HG03139 (cell line): Measurements from ENCODE around the gene PTPRR.

ENCODE experiments used
- ATAC-seq: cut with Tn5 transposase; IDR thresholded peaks from one replicate; pipeline ENCODE4 v1.9.1; 2021; ENCODE audit not compliant: unreplicated experiment

Gene PTPRR

DNA sequence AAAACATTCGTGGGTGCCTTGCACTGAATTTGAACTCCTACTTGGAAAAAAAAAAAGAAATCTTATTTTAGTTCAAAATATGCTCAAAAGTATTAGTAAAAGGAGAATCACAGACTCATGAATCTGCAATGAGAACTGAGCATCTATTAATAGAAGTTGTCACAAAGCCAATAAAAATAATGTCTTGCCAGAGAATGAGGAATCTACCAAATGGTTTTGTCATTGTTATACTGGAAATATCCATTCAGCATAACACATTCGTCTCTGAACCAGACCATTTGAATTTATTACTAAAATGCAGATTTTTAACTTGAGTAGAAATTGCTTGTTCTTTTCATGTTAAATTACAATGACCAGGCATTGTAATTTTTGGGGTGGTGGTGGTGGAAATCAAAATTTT is 271.7 kb downstream of the PTPRR start:
- no peak for ATAC-seq

DNA sequence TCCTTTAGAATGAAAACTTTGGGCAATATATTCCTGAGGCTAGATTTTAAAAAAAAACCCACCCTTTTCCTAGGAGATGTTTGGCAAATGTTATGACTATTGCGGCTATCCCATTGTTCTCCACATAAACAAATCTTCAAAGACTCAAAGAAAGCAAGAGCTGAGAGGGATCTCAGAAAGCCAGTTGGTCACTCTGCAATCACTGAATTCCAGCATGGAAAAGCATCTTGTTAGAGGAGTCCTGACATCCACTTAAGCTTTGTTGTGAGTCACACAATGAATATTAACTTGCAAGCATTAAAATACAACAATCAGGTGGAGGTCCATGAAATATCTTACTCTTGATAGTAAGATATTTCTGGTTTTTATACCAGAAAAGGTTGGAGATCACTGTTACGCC is 272.3 kb downstream of the PTPRR start:
- ATAC-seq, result no peak

DNA sequence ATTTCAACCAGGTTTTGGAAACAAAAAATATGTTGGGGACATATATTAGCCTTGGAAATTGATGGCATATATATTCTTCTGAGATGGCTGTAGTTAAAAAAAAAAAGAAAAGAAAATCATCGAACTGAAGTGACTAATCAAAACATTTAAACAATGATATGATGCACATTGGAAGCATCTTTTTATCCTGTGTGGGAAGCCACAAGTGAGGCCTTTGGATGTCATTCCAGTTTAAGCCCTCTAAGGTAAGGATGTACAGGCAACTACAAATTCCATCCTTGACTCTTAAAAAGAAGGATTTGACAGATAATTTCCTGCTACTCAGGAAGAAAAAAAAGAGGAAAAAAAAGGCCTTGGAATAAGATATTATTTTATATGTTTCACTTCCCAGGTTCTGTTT is 273.7 kb downstream of the PTPRR start:
- ATAC-seq, result no peak

DNA sequence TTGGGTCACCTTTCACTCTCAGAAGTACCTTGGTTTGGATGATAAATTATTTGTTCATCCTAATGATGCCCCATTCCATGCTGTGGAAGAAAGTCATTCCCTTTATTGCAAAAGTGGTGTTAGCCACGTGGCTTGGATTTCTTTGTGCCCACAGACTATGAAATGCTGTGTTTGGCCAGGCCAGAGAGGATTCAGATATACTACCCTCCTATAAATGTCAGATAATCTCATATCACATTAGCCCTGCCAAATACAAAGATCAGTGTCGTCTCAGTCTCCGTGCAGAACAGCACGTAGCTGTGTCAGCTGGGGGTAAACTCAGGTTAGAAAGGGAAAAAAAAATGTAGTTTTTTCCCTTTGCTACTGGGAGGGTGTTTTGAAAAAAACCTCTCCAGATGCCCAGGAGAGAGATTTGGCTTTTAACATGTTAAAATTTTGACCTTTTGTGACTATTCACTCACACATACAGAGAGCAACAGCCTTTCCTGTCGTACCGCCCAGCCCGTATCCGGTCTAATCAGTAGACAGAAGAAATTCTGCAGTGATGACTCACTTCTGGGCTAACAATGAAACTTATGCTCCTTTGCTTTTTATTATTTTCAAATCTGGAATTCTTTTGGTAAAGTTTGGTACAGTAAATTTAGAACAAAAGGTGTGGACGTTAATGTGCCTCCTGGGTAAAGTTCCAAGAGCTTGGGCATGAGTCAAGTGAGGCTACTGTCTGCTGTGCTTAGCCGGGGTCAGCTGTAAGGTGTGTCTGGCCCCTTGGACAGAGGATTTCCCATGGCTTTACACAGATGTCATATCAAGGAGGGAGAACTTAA is 274.8 kb downstream of the PTPRR start:
- peak; percentile 64 for ATAC-seq

DNA sequence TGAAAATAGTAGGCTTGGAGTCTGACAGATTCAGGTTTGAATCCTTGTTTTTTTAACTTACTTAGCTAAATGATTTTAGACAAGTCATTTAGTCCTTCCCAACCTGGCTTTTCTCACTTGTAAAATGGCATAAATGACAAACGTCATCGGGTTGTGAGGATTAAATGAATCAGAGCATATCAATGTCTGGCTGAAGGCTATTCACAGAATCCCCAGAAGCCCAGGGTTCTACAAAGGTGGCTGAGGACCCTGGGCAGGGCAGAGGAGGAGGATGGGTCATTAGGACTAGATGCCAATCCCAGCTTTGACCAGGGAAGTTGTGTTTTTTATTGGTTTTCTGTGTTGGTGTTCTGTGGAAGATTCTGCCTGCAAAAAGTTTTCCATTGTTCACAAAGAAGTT is 275.7 kb downstream of the PTPRR start:
- no peak for ATAC-seq

DNA sequence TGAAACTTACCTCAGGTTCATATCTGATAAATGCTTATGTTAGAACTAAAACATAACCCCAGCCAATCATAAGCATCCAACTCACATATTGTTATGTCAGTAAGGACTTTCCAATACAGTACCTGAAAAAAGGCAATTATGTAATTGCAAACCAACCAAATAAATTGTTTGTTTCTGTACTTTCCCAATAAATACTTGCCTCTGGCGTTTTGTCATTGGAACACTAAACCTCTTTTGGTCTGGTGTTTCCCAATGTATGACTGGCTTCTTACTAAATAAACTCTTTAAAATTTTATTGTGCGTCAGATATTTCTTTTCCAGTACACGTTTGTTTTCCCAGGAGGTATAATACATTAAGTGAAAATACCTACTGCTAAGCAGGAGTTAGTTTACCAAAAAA is 276.6 kb downstream of the PTPRR start:
- ATAC-seq, result no peak

DNA sequence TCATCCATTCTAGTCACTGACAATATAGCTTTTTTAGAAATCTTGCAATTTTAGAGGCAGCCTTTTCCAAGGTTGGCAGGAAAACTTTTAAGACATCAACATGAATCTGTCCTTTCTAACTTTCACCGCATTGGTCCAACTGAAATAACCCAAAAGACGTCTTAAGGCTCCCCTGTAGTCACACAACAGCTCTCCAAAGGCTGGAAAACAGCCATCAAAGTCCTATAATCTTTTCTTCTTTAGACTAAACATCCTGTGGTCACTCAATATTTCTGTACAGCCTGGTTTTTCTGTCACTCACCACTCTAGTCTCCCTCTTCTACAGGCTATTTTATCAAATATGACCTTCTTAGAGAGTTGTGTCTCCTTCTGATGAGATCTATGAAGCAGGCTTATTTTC is 278.8 kb downstream of the PTPRR start:
- no peak for ATAC-seq

DNA sequence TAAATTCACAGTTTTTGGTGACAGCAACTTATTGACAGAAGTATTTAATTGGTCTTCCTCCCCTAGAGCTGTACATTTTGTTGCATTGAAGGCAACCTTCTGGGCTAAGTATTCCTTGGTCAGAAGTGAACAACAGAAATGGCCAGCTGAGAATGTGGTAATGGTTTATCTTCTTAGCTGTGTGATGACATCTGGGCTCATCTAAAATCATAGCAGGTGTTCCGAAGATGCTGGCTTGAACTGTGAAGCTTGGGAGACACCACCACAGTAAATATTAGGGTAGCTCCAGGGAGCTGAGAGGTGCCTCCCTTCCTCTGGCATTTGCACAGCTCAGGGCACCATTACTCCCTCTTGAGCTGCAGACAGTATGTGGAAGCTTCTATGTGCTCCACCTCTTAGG is 279.6 kb downstream of the PTPRR start:
- no peak for ATAC-seq

DNA sequence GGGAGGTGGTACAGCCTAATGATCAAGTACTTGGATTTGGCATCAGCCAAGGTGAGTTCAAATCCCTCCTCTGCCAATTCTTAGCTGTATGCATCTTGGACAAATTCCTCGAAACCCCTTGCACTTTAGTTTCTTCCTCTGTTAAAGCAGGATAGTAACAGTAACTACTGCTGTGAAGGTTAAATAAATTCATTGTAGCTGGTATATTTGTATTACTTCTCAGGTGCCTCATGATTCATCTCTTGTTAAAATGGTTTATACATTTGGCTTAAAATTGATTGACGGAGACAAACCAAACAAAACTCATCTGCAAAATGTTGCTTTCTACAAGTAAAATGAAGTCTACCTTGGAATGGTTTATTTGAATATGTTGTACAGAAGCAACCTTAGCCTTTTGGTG is 281.0 kb downstream of the PTPRR start:
- no peak for ATAC-seq

DNA sequence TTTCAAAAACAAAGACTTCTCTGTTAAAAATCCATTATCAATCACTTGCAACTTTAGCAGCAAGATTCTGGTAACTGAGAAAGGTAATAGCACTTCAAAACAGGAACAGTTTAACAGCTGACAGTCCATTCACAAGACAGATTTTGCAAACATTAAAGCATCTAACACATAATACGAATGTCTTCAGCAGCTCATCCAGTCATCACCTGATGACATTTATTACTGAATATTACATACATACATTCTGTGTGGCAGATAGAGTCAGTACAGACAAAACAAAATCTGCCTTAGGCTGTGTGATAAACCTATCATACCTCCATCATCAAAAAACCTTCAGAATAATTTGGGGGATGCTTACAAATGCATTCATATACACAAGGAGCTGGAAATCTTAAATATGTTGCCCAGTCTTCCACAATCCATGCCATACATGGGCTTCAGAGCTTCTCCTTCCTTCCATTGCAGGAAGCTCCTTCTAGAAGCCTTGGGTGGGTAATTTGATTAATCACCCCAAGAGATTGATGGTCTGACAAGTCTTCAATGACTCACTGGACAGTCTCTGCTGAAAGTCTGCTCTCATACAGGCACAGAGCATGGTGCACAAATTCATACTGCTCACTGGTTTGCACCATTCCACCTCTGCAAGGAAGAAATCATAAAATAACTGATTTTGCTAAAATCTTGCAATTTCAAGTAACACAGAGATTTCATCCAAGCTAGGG is 281.7 kb downstream of the PTPRR start:
- no peak for ATAC-seq

DNA sequence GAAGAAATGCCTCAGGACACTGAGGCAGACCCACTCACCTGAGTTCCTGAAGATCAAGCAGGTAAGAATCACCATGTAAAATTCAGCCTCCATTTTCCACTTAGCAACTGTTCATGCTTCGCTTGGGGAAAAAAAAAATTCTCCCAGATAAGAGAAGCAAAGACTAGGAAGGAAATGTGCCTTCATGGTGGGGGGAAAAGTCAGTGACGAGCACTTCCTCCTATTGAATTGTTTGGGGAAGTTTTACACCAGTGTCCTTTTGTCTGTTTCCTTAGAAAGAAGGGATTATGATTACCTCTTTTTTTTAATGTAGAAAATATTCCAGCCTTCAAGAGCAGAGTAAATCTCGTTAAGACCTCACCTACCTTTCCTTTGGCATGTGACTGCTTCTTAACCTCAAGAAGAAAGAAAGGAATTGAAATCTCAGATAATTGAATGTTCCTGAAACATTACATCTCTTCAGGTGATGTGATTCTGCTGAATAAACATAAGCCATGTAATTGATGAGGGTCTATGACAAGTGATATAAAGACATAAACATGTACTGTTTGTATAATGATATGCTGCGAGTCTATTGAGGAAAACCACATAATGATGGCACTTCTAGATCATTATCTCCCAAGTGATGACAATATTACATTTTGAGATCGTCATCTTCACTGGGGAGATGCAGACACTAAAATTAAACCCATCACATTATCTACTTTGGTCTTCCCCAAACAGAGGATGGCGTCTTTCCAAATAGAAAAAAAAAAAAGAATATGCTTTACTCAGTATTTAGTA is 283.0 kb downstream of the PTPRR start, which contains the start of gene PTPRB:
Gene PTPRB, minus strand, starts transcription at position 127 of the 783 bp plus-strand sequence. Its CDS starts 34 bp downstream, at position 93.
- ATAC-seq, result no peak

DNA sequence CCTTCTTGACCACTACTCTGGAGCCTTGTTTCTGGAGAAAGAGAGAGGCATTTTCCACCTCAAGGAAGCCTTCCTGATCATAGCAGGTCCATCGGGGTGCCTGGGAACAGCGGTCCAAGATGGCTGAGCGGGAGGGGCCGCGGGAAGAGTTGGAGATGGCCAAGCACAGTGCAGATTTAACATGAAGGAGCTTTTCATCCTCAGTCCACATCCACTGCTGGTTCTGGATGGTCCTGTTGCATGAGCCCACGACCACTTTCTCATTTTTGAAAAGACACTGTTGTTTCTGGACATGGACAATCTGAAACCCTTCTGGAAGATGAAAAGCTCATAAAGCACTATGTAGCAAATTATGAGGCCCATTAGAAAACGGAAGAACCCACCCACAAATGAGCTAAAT is 284.8 kb downstream of the PTPRR start:
- ATAC-seq, result no peak

DNA sequence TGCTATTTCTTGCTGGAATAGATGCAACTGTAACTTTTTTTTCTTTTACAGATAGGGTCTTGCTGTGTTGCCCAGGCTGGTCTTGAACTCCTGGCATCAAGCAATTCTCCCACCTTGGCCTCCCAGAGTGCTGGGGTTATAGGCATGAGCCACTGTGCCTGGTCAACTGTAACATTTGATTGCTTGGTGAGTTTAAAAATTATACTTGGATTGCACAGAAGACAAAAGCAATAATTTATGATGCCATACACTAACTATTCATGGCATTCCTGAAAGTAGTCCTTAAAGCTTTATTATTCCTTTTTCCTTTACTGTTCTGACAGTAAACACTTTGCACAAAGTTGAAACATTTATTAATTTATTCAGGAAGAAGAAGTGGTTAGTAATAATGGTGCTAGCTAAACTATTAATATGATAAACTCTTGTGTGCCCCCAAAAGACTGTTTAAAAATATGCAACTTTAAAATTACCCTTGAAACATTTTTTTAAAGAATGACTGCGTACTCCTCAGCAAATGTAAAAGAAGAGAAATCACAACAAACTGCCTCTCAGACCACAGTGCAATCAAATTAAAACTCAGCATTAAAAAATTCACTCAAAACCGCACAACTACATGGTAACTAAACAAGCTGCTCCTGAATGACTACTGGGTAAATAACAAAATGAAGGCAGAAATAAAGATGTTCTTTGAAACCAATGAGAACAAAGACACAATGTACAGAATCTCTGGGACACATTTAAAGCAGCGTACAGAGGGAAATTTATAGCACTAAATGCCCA is 291.6 kb downstream of the PTPRR start:
- ATAC-seq, result no peak

DNA sequence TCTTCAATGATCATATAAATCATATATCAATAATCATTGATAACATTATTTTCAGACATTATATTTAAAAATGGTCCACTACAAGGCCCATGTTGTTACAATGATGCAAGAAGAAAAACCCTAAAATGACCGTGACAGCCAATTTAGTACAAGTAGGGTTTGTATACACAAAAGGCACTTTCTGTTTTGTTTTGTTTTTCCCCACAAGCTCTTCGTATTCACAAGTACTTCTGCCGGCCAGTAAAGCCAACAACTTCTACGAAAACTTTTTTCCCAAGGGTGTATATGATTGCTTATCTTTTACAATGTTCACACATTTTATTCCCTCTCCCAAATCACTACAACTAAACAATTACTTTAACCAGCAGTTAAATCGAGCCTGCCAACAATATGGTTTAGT is 292.9 kb downstream of the PTPRR start:
- ATAC-seq, result no peak

DNA sequence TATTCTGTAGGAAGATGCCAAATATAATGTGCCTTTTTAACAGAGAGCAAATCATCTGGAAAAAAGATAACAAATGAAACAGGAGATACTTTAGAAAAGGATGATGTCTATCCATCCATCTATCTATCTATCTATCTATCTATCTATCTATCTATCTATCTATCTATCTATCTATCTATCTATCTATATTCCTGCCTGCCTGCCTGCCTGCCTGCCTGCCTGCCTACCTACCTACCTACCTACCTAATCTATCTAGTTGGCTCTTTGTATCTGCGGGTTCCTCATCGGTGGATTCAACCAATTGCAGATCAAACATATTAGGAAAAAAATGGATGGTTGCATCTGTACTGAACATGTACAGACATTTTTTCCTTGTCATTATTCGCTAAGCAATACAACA is 294.4 kb downstream of the PTPRR start:
- ATAC-seq, result no peak

DNA sequence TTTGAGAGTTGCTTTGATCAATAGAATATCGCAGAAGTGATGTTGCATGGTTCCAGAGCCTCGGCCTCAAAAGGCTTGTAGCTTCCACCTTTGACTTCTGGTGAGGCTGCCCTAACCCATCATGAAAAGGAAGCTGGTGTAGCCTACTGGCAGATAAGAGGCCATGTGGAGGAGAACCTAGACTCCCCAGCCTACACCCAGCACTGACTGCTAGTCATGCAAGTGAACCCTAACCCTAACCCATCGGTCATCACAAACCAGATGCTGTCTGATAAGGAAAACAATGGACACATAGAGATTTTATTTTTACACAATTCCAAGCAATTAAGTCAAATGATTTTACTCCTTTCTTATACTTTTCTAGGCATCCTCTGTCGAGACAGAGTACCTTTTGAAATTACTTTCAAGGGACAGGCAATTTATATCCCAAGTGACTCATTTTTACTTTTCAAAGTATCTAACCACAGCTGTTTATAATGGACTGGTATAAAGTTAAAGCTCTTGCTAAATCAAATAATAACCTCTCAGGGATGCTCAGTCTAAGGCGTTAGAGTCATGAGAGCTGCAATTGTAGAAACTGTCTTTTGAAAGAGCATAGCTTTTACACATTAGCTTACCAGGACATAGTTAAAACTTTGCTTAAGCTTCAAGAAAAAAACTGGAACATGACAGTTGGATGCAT is 300.9 kb downstream of the PTPRR start:
- no peak for ATAC-seq

DNA sequence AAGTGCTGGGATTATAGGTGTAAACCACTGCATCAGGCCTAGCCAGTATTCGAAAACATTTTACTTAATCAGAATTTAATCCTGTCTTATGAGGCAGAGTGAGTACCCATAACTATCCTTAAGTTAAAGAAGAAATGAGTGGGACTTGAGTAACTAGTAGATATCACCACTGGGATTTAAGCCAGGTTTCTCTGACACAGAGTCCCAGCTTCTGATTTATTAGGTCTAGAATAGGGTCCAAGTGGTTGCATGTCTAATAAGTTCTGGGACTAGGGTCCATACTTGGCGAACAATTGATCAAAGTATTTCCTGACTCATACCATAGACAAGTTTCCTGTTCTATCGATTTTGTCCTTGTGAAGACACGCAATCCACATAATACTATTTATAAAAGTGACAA is 302.2 kb downstream of the PTPRR start:
- no peak for ATAC-seq

DNA sequence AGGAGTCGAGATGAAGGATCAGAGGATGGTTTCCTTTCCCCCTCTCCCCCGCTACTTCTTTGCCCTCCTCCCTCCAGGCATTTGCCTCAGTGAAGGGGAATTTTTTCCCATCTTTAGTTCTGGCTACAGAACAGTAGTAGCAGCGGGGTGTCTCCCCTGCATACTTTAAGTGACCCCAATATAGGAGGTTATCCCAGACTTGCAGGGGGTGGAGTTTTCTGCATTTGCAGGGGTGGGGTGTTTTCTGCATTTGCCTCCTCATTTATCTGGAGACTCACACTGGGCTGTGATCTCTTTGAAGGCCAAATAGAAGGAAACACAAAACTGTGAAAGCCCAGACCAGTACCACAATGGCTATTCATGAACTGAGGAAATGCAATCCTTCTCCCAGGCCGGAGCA is 303.1 kb downstream of the PTPRR start:
- ATAC-seq, result no peak

DNA sequence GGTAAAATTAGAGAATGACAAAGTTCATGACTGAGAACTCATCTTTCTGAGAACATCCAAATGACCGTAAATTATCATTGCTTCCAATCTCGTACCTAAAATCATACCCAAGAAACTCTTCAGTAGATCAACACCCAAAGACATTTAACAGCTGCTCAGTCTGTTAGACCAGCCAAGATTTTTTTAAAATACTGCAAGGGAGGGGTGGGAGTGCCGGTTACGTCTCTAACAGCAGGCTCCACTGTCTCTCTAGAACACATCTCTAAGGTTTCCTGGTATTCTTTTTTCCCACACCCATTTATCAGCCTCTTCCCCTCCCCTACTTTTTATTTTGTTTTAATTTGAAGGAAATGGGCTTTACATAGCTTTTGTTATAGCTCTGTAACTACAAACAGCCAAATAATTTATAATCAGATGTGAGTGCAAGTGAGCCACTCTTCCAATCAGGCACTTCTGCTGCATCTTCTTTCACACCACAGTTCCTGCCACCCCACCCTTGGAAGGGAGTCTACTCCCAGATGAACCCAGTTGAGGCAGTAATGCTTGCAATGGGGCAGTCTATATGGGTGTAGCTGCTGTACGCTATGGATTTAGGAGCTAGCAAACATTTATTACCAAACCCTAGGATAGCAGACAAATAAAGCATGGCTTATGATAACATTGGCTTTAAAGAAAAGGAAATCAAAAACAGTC is 305.2 kb downstream of the PTPRR start:
- ATAC-seq, result no peak
